ENCODE data around the gene ASTN2. TPM values are rescaled to one million over a fixed set of nuclear protein-coding genes. Genes with fewer than 3 reads are reported as not detected.

ASTN2 gene
- total RNA-seq, 1 donor from 2014 or later = 2.8 TPM

DNA sequence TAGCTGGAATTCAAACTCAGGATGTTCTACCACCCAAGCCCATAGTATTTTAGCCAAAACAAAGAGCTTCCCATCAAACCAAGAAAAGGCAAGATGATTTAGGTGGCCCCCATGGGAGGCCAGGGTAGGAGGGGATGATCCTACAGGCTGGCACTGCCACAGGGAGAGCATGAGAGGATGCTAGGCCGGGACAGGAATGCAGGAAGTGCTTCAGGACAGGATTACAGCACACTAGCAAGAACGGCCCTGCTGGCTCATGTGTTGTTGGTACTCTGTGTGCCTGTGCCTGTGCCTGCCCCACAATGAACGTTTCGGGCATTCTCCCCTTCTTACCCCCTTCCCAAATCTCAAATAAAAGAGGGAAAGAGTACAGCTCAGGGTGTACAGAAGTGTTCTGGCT is 838.5 kb downstream of the ASTN2 start:
- intact Hi-C loops (cut with micrococcal nuclease) = loop anchor here (10.0 kb wide), 1 partner anchor 422 kb away; the partner anchor contains the start of gene PAPPA
- Mint-ChIP-seq H3K9me3 (no peaks in the 10 kb centered on the region), H3K27ac (no peak overlapping the region), H3K36me3 (ENCODE audit: low read depth) (no peaks in the 10 kb centered on the region), H3K4me1 (no peaks in the 10 kb centered on the region), H3K27me3 (no peaks in the 10 kb centered on the region), H3K4me3 (no peak overlapping the region)
- DNase-seq = no peak

DNA sequence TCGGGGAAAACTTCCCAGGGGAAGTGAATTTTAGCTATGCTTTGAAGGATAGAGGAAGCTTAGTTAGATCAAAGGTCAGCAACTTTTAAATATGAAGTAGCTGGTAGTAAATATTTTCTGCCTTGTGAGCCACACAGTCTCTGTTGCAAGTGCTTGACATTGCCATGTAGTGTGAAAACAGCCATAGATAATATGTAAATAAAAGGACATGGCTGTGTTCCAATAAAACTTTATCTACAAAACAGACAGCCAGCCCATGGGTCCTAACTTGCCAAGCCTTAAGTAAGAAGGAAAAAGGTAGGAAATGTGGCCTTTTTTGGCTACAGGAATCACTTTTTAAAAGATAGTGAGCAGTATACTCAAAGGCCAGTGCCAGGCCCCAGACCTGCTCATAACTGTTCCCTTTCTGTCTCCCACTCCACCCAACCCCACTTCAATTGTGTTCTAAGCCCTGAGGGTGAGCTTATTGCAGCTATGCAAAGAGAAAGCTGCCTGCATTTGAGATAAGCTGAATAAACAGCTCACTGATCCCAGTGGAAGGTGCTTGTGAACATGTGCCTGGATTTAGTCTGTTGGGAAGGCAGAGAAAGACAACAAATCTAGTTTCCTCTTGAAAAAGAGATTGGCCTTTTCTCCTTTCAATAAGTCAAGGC is 840.7 kb downstream of the ASTN2 start:
- Mint-ChIP-seq H3K36me3 (ENCODE audit: low read depth) (no peaks in the 10 kb centered on the region), H3K27ac (no peak overlapping the region), H3K9me3 (no peaks in the 10 kb centered on the region), H3K4me1 (no peaks in the 10 kb centered on the region), H3K27me3 (no peaks in the 10 kb centered on the region), H3K4me3 (no peak overlapping the region)
- no peak for DNase-seq
- intact Hi-C loops (cut with micrococcal nuclease) = loop anchor here (5.0 to 10.0 kb wide), 2 partner anchors 419 to 977 kb away; partner anchors contain the start of gene PAPPA

DNA sequence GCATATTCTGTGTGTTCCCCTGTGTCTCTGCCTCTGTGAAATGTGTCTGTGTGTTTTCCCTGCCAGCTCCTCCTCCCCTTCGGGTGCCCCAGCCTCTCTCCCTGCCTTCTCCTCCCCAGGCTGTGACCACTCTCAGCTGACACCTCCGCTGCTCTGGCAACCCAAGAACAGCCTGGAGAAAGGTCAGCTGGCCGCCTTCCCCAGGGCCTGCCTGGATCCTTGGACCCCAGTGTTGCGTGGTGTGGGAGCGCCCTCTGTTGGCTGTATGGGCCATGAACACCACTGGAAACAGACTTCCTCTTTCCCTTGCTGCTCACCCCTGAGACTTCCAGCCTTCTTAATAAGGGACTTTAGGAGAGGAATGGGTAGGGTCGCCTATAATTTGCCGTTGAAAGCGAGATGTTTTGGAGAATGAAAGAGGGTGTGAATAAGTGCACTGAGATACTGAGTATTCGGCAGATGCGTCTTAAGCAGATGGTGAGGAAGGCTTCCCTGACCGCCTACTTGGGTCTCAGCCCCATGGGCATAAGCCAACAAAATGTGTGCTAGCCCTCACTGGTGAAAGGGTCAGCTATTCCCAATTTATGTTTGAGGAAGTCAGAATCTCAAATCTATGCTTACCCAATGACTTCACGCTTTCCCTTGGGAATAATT is 842.6 kb downstream of the ASTN2 start:
- no peak overlapping the region for H3K4me3 Mint-ChIP-seq
- peak; percentile 67 for DNase-seq
- intact Hi-C loops (cut with micrococcal nuclease) = loop anchor here (5.0 to 10.0 kb wide), 2 partner anchors 417 to 975 kb away; partner anchors contain the start of gene PAPPA
- no peaks in the 10 kb centered on the region for H3K9me3 Mint-ChIP-seq
- H3K27ac Mint-ChIP-seq = no peak overlapping the region
- H3K36me3 Mint-ChIP-seq (ENCODE audit: low read depth) = no peaks in the 10 kb centered on the region
- H3K27me3 Mint-ChIP-seq = no peaks in the 10 kb centered on the region
- H3K4me1 Mint-ChIP-seq = no peaks in the 10 kb centered on the region

DNA sequence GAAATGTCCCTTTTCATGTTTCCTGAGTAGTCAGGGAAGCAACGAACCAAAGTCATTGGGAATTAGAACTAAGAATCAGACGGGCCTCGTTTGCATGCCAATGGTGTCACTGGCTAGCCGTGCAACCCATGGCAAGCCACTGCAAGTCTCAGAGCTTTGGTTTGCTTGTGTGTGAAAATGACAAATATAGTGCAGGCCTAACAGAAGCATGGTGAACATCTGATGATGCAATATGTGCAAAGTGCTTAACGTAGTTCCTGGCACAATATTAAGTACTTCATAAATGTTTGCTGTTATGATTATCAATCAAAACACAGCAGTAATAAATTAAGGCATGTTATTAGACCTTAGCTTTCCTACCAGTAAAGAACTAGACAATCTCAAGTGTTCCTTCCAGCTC is 845.7 kb downstream of the ASTN2 start:
- DNase-seq = no peak
- Mint-ChIP-seq H3K27me3 (no peaks in the 10 kb centered on the region), H3K4me1 (no peaks in the 10 kb centered on the region), H3K4me3 (no peak overlapping the region), H3K9me3 (no peaks in the 10 kb centered on the region), H3K27ac (no peak overlapping the region), H3K36me3 (ENCODE audit: low read depth) (no peaks in the 10 kb centered on the region)
- intact Hi-C loops (cut with micrococcal nuclease) = no loop called here

DNA sequence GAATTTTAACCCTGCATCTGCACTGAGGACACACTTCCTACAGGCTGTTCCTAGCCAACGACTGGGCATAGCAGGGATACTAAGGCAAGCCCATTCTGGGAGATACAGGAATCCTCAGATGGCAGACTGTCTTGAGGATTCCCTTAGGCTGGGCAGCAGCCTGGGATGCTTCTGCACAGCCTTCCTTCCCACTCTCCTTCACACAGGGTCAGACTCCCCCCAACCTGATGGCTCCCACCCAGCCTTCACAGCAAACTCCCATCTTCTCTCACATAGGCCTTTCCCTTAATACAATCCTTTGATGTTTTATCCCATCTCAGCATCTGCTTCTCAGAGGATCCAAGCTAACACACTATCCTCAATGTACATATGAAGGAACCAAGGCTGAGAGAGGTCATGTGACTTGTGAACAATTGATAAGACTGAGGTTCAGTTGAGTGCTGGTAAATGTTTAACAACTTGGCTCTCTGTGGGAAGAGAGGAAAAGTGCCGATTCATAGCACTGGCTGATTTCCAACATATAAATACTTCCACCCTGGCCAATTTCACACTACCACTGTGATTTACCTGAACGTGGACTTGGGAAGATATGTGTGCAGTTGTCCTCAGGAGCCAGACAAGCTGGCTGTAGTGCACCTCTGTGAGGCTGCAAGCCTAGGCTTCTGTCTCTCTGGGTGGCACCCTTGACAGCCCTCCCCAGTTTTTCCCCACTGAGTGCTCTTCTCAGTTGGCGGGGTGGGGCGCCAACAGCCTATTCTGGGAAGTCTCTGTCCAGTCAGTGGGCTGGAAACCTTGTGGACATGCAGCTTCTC is 848.0 kb downstream of the ASTN2 start:
- no peak overlapping the region for H3K4me3 Mint-ChIP-seq
- H3K9me3 Mint-ChIP-seq = no peaks in the 10 kb centered on the region
- no peak for DNase-seq
- no peaks in the 10 kb centered on the region for H3K36me3 Mint-ChIP-seq (ENCODE audit: low read depth)
- H3K4me1 Mint-ChIP-seq = no peaks in the 10 kb centered on the region
- intact Hi-C loops (cut with micrococcal nuclease) = no loop called here
- H3K27ac Mint-ChIP-seq = no peak overlapping the region
- no peaks in the 10 kb centered on the region for H3K27me3 Mint-ChIP-seq

DNA sequence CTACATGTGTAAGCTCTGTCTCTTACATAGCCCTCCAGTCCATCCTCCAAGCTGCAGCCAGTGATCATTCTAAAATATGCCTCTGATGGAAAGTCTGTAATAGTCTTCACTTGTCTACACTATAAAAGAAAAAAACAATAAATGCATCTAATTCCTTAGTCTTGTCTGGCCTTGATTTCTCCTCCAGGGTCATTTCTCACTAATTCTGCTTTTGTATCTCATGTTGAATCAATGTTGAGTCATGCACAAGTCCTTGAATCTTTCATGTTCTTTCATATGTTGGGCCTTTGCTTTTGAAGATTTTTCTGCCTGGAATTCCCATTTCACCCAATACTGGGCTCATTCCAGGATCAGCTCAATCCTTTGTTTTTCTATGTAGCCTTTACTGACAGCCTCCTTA is 848.9 kb downstream of the ASTN2 start:
- no peak for DNase-seq
- Mint-ChIP-seq H3K4me1 (no peaks in the 10 kb centered on the region), H3K27me3 (no peaks in the 10 kb centered on the region), H3K9me3 (no peaks in the 10 kb centered on the region), H3K36me3 (ENCODE audit: low read depth) (no peaks in the 10 kb centered on the region), H3K27ac (no peak overlapping the region), H3K4me3 (no peak overlapping the region)
- intact Hi-C loops (cut with micrococcal nuclease) = no loop called here

DNA sequence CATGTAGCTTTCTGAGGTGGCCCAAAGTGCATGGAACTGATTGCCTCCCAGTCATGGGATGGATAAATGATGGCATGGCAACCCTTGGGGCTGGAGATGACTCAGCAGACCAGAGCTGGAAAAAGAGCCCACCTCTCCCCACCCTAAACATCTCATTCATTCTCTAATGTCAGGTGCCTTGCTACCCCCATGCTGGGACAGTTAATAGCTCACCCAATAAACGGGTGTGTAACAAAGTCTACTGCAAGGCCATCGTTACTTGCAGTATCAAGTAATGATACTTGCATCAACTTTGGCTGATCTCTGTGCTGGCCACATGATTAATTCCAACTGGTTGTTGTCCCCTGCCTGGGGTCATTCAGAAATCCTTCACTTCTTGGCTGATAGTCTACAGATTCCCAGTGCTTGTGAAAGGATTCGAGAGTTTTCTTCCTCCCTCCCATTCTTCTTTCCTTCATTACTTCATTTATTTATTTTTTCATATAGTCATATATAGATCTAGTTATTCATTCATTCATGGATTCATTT is 850.5 kb downstream of the ASTN2 start:
- intact Hi-C loops (cut with micrococcal nuclease) = no loop called here
- no peak for DNase-seq
- Mint-ChIP-seq H3K27ac (no peak overlapping the region), H3K27me3 (no peaks in the 10 kb centered on the region), H3K9me3 (no peaks in the 10 kb centered on the region), H3K4me1 (no peaks in the 10 kb centered on the region), H3K36me3 (ENCODE audit: low read depth) (no peaks in the 10 kb centered on the region), H3K4me3 (no peak overlapping the region)

DNA sequence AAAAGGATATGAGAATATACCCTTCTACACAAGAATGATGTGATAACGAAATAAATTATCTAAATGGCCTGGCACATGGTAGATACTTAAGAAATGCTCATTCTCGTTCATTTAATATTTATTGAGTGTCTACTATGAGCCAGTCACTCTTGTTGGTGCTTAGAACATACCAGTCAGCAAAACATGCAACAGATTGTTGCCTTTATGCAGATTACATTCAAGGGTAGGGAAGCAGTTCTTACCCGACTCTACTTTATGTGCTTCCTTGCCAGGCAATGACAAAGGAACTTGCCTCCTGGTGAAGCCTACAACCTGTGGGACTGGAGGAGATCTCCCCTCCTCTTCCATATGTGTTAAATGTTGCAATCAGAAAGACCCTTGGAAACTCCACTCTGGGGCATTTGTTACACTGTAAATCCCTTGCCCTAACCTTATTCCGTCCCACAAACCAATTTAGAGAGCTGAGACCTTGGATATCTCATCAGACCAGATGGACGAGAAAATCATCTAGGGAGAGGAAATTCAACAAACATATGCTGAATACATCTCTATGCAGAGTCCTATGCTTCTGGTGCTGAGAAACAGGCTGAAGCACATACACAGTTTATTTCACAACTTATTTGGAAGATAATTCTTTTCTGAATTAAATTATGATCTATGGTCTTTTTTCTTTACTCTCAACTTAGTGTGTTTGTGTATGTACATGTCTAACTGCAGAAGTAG is 855.9 kb downstream of the ASTN2 start:
- intact Hi-C loops (cut with micrococcal nuclease) = no loop called here
- no peaks in the 10 kb centered on the region for H3K9me3 Mint-ChIP-seq
- no peaks in the 10 kb centered on the region for H3K4me1 Mint-ChIP-seq
- H3K27ac Mint-ChIP-seq = no peak overlapping the region
- no peak for DNase-seq
- H3K36me3 Mint-ChIP-seq (ENCODE audit: low read depth) = no peaks in the 10 kb centered on the region
- H3K27me3 Mint-ChIP-seq = no peaks in the 10 kb centered on the region
- H3K4me3 Mint-ChIP-seq = no peak overlapping the region

DNA sequence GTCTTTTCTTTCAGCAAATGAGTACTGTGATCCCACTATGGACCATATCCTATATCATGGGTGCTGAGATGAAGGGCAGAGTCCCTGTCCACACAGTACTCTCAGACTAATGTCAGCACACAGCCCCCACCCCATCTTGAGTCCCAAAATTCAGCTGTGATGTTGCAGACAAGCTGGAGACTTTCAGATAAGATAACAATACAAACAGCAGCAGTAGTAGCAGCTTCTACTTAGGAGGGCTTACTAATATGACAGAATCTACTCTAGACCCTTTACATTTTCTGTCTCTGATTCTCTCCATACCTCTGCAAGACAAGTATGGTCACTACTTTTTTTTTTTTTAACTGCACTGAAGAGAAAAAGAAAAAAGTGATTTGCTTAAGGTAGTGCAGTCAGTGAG is 856.8 kb downstream of the ASTN2 start:
- Mint-ChIP-seq H3K27ac (no peak overlapping the region), H3K4me1 (no peaks in the 10 kb centered on the region), H3K36me3 (ENCODE audit: low read depth) (no peaks in the 10 kb centered on the region), H3K27me3 (no peaks in the 10 kb centered on the region), H3K4me3 (no peak overlapping the region), H3K9me3 (no peaks in the 10 kb centered on the region)
- DNase-seq = no peak
- intact Hi-C loops (cut with micrococcal nuclease) = no loop called here

DNA sequence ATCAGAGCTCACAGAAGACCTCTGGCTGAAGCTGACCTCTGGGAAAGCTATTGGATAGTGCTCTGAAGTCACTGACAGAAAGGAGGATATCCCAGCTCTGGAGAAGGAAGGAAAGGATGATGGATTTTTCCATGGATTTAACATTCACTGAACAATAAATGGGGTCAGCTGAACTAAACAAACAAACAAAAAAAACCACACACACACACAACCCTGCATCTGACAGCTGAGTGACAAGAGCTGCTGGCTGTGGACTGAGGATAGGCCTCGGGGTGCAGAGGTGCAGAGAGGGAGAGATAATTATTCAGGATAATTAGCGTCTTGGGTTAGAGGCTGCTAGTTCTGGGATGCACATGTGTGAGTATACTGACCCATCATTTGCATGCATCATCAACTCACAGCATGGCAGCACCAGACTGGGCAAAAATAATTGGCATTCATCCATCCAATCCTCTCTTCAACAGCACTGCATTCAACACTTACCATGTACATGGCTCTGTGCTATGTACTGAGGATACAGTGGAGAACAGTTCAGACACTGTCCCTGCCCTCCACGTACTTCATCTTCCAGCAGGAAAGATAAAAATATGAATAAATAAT is 859.2 kb downstream of the ASTN2 start:
- no peaks in the 10 kb centered on the region for H3K27me3 Mint-ChIP-seq
- DNase-seq = no peak
- H3K4me3 Mint-ChIP-seq = no peak overlapping the region
- H3K4me1 Mint-ChIP-seq = no peaks in the 10 kb centered on the region
- H3K9me3 Mint-ChIP-seq = no peaks in the 10 kb centered on the region
- intact Hi-C loops (cut with micrococcal nuclease) = no loop called here
- no peak overlapping the region for H3K27ac Mint-ChIP-seq
- no peaks in the 10 kb centered on the region for H3K36me3 Mint-ChIP-seq (ENCODE audit: low read depth)

DNA sequence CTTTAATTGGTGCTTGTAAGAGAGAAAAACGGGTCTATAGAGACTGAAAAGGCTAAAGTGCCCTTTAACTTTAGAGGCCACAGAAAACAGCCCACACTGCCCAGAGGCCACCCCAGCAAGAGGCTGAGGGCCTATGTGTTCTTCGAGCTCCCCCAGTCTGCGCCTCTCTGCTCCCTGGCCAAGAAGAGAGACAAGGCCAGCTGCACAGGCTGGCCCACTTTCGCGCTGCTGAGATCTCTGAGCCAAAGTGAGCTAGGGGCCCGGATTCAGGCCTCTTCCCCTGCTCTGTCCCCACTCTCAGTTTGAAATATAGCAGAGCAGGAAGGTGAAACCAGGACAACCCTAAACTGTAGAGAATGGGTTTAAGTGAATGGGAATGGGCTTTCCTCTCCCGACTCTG is 859.7 kb downstream of the ASTN2 start:
- Mint-ChIP-seq H3K4me3 (no peak overlapping the region), H3K27me3 (no peaks in the 10 kb centered on the region), H3K4me1 (no peaks in the 10 kb centered on the region), H3K9me3 (no peaks in the 10 kb centered on the region), H3K36me3 (ENCODE audit: low read depth) (no peaks in the 10 kb centered on the region), H3K27ac (no peak overlapping the region)
- intact Hi-C loops (cut with micrococcal nuclease) = no loop called here
- no peak for DNase-seq

DNA sequence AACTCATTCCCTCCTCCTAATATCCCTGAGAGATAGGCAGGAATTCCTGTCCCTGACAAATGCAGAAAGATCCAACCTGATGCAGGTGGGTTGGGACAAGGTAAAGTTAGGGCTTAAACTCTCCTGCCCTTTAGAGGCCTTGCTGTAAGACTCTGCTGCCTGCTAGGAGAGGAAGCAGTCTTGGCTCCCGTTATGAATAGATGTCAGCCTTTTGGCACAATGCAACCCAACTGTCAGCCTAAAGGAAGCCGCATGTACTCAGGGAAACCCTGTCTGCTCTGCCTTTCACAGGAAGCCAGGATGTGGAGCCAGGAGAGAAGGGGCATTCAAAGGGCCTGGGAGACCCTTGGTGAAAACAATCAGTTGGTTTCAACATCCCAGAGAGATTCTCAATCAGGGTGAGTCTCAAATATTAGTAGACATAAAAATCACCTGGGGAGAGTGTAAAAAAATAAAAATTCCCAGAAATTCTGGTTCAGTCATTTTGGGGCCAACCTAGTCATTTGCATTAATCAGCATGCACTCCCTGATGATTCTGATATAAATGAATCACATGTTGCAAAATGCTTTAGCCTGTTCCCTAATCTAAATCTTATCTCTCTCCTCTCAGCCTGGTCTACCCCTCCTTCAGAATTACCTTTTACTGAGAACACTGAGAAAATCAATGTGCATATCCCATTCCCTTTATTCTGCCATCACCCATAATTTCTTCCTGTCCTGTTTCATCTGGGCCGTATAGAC is 864.0 kb downstream of the ASTN2 start:
- H3K4me3 Mint-ChIP-seq = no peak overlapping the region
- intact Hi-C loops (cut with micrococcal nuclease) = no loop called here
- no peak for DNase-seq

More for the DNA sequence above, 864.0 kb downstream of the ASTN2 start:
- H3K36me3 Mint-ChIP-seq (ENCODE audit: low read depth) = no peaks in the 10 kb centered on the region
- no peaks in the 10 kb centered on the region for H3K27me3 Mint-ChIP-seq
- H3K4me1 Mint-ChIP-seq = peaks cover 2% of the 10 kb centered on the region
- H3K27ac Mint-ChIP-seq = no peak overlapping the region
- no peaks in the 10 kb centered on the region for H3K9me3 Mint-ChIP-seq
